ENCODE measurements around the gene CHRNG. TPM values are rescaled to one million over a fixed set of nuclear protein-coding genes. Genes with fewer than 3 reads are reported as not detected.

Gene CHRNG
- polyA plus RNA-seq, 1 donor, result 0.21 TPM

- no CpG with 5 or more reads among the region's 4 CpGs for WGBS (ENCODE audit: insufficient coverage, low lambda C conversion rate)
Observed at GRCh38 chr2:232506709-232507108, 32.8 kb upstream of the CHRNG start.

GRCh38 chr2:232508251-232508650, 31.2 kb upstream of the CHRNG start:
- Histone ChIP-seq H3K27ac (ENCODE audit: low read length) (no peak overlapping the region), H3K9me3 (ENCODE audit: control insufficient read depth, low read depth, low read length) (no peaks in the 10 kb centered on the region), H3K36me3 (ENCODE audit: control insufficient read depth, insufficient read depth, low read length) (no peaks in the 10 kb centered on the region), H3K4me3 (ENCODE audit: low read length) (no peak overlapping the region), H3K4me1 (ENCODE audit: control insufficient read depth, insufficient read depth, low read length) (peaks cover 10% of the 10 kb centered on the region), H3K27me3 (ENCODE audit: control insufficient read depth, insufficient read depth, low read length) (peaks cover 33% of the 10 kb centered on the region)
- DNase-seq, result no peak
- no CpG with 5 or more reads among the region's 7 CpGs for WGBS (ENCODE audit: insufficient coverage, low lambda C conversion rate)

More at GRCh38 chr2:232506709-232507108, 32.8 kb upstream of the CHRNG start:
- H3K4me1 ChIP-seq (ENCODE audit: control insufficient read depth, insufficient read depth, low read length), result peaks cover 8% of the 10 kb centered on the region
- peaks cover 45% of the 10 kb centered on the region for H3K27me3 ChIP-seq (ENCODE audit: control insufficient read depth, insufficient read depth, low read length)
- no peak overlapping the region for H3K4me3 ChIP-seq (ENCODE audit: low read length)
- H3K27ac ChIP-seq (ENCODE audit: low read length), result no peak overlapping the region
- H3K9me3 ChIP-seq (ENCODE audit: control insufficient read depth, low read depth, low read length), result no peaks in the 10 kb centered on the region
- DNase-seq, result no peak
- H3K36me3 ChIP-seq (ENCODE audit: control insufficient read depth, insufficient read depth, low read length), result no peaks in the 10 kb centered on the region

GRCh38 chr2:232511336-232511890, 28.1 kb upstream of the CHRNG start:
- no peaks in the 10 kb centered on the region for H3K36me3 ChIP-seq (ENCODE audit: control insufficient read depth, insufficient read depth, low read length)
- H3K9me3 ChIP-seq (ENCODE audit: control insufficient read depth, low read depth, low read length), result no peaks in the 10 kb centered on the region
- H3K4me1 ChIP-seq (ENCODE audit: control insufficient read depth, insufficient read depth, low read length), result peaks cover 27% of the 10 kb centered on the region
- DNase-seq, result no peak
- 67% methylated on average over 1 of the region's 11 CpGs for WGBS (ENCODE audit: insufficient coverage, low lambda C conversion rate)
- no peak overlapping the region for H3K27ac ChIP-seq (ENCODE audit: low read length)
- no peak overlapping the region for H3K4me3 ChIP-seq (ENCODE audit: low read length)
- peaks cover 4% of the 10 kb centered on the region for H3K27me3 ChIP-seq (ENCODE audit: control insufficient read depth, insufficient read depth, low read length)

- no peak overlapping the region for H3K27ac ChIP-seq (ENCODE audit: low read length)
- peaks cover 34% of the 10 kb centered on the region for H3K4me1 ChIP-seq (ENCODE audit: control insufficient read depth, insufficient read depth, low read length)
- H3K4me3 ChIP-seq (ENCODE audit: low read length), result no peak overlapping the region
- no peaks in the 10 kb centered on the region for H3K9me3 ChIP-seq (ENCODE audit: control insufficient read depth, low read depth, low read length)
- peak; percentile 74 to 77 for DNase-seq
- WGBS (ENCODE audit: insufficient coverage, low lambda C conversion rate), result no CpG with 5 or more reads among the region's 10 CpGs
- no peaks in the 10 kb centered on the region for H3K36me3 ChIP-seq (ENCODE audit: control insufficient read depth, insufficient read depth, low read length)
- no peaks in the 10 kb centered on the region for H3K27me3 ChIP-seq (ENCODE audit: control insufficient read depth, insufficient read depth, low read length)
Observed at GRCh38 chr2:232512602-232513001, 26.9 kb upstream of the CHRNG start.

GRCh38 chr2:232513353-232513752, 26.1 kb upstream of the CHRNG start:
- H3K27ac ChIP-seq (ENCODE audit: low read length), result peak overlapping the region; percentile 15
- WGBS (ENCODE audit: insufficient coverage, low lambda C conversion rate), result 83% methylated on average over 1 of the region's 5 CpGs
- DNase-seq, result peak in 1 of 2 donors; percentile 58
- H3K27me3 ChIP-seq (ENCODE audit: control insufficient read depth, insufficient read depth, low read length), result no peaks in the 10 kb centered on the region
- H3K36me3 ChIP-seq (ENCODE audit: control insufficient read depth, insufficient read depth, low read length), result no peaks in the 10 kb centered on the region
- no peaks in the 10 kb centered on the region for H3K9me3 ChIP-seq (ENCODE audit: control insufficient read depth, low read depth, low read length)
- H3K4me1 ChIP-seq (ENCODE audit: control insufficient read depth, insufficient read depth, low read length), result peaks cover 34% of the 10 kb centered on the region
- no peak overlapping the region for H3K4me3 ChIP-seq (ENCODE audit: low read length)

GRCh38 chr2:232515639-232516038, 23.9 kb upstream of the CHRNG start:
- Histone ChIP-seq H3K4me1 (ENCODE audit: control insufficient read depth, insufficient read depth, low read length) (peaks cover 34% of the 10 kb centered on the region), H3K4me3 (ENCODE audit: low read length) (no peak overlapping the region), H3K27ac (ENCODE audit: low read length) (peak overlapping the region; percentile 97), H3K36me3 (ENCODE audit: control insufficient read depth, insufficient read depth, low read length) (no peaks in the 10 kb centered on the region), H3K9me3 (ENCODE audit: control insufficient read depth, low read depth, low read length) (no peaks in the 10 kb centered on the region), H3K27me3 (ENCODE audit: control insufficient read depth, insufficient read depth, low read length) (no peaks in the 10 kb centered on the region)
- WGBS (ENCODE audit: insufficient coverage, low lambda C conversion rate), result 63% methylated on average over 2 of the region's 7 CpGs
- peak; percentile 92 to 95 for DNase-seq

GRCh38 chr2:232516551-232516950, 22.9 kb upstream of the CHRNG start:
- 100% methylated on average over 1 of the region's 3 CpGs for WGBS (ENCODE audit: insufficient coverage, low lambda C conversion rate)
- Histone ChIP-seq H3K4me1 (ENCODE audit: control insufficient read depth, insufficient read depth, low read length) (peaks cover 34% of the 10 kb centered on the region), H3K9me3 (ENCODE audit: control insufficient read depth, low read depth, low read length) (no peaks in the 10 kb centered on the region), H3K27ac (ENCODE audit: low read length) (peak overlapping the region; percentile 97), H3K4me3 (ENCODE audit: low read length) (no peak overlapping the region), H3K36me3 (ENCODE audit: control insufficient read depth, insufficient read depth, low read length) (no peaks in the 10 kb centered on the region), H3K27me3 (ENCODE audit: control insufficient read depth, insufficient read depth, low read length) (peaks cover 9% of the 10 kb centered on the region)
- DNase-seq, result peak; percentile 90 to 93

GRCh38 chr2:232518844-232519243, 20.6 kb upstream of the CHRNG start:
- no CpG with 5 or more reads among the region's 6 CpGs for WGBS (ENCODE audit: insufficient coverage, low lambda C conversion rate)
- H3K27me3 ChIP-seq (ENCODE audit: control insufficient read depth, insufficient read depth, low read length), result peaks cover 28% of the 10 kb centered on the region
- no peak for DNase-seq
- no peaks in the 10 kb centered on the region for H3K36me3 ChIP-seq (ENCODE audit: control insufficient read depth, insufficient read depth, low read length)
- H3K27ac ChIP-seq (ENCODE audit: low read length), result no peak overlapping the region
- peaks cover 31% of the 10 kb centered on the region for H3K4me1 ChIP-seq (ENCODE audit: control insufficient read depth, insufficient read depth, low read length)
- peaks cover 8% of the 10 kb centered on the region for H3K9me3 ChIP-seq (ENCODE audit: control insufficient read depth, low read depth, low read length)
- H3K4me3 ChIP-seq (ENCODE audit: low read length), result no peak overlapping the region

- no peak within 1 kb of the TSS for H3K4me3 ChIP-seq (ENCODE audit: low read length)
- peaks cover 28% of the 10 kb centered on the region for H3K4me1 ChIP-seq (ENCODE audit: control insufficient read depth, insufficient read depth, low read length)
- H3K36me3 ChIP-seq (ENCODE audit: control insufficient read depth, insufficient read depth, low read length), result no peaks in the 10 kb centered on the region
- peaks cover 12% of the 10 kb centered on the region for H3K9me3 ChIP-seq (ENCODE audit: control insufficient read depth, low read depth, low read length)
- DNase-seq, result no peak
- no peak within 1 kb of the TSS for H3K27ac ChIP-seq (ENCODE audit: low read length)
- H3K27me3 ChIP-seq (ENCODE audit: control insufficient read depth, insufficient read depth, low read length), result peaks cover 37% of the 10 kb centered on the region
- WGBS (ENCODE audit: insufficient coverage, low lambda C conversion rate), result no CpG with 5 or more reads among the region's 19 CpGs
Observed at GRCh38 chr2:232519581-232520438, 19.7 kb upstream of the CHRNG start, which contains the start of gene PRSS56. TSS of gene PRSS56 (plus strand) at chr2:232520388. CDS start at chr2:232520599, 211 bp downstream.

GRCh38 chr2:232520489-232520888, 19.0 kb upstream of the CHRNG start:
- H3K9me3 ChIP-seq (ENCODE audit: control insufficient read depth, low read depth, low read length), result peaks cover 12% of the 10 kb centered on the region
- no CpG with 5 or more reads among the region's 15 CpGs for WGBS (ENCODE audit: insufficient coverage, low lambda C conversion rate)
- H3K36me3 ChIP-seq (ENCODE audit: control insufficient read depth, insufficient read depth, low read length), result no peaks in the 10 kb centered on the region
- no peak overlapping the region for H3K27ac ChIP-seq (ENCODE audit: low read length)
- DNase-seq, result no peak
- peaks cover 44% of the 10 kb centered on the region for H3K27me3 ChIP-seq (ENCODE audit: control insufficient read depth, insufficient read depth, low read length)
- peaks cover 21% of the 10 kb centered on the region for H3K4me1 ChIP-seq (ENCODE audit: control insufficient read depth, insufficient read depth, low read length)
- H3K4me3 ChIP-seq (ENCODE audit: low read length), result no peak overlapping the region
